Ishikawa (cell line): Measurements from ENCODE around the gene HEMK1.

Source experiments
- CEBPB ChIP-seq: IDR thresholded peaks from 2 replicates; pipeline ENCODE4 v1.6.1; 2012
- CREB1 ChIP-seq: IDR thresholded peaks from 2 replicates; pipeline ENCODE4 v1.6.1; 2012; ENCODE audit warnings: low read depth
- EGR1 ChIP-seq: IDR thresholded peaks from 2 replicates; pipeline ENCODE4 v1.6.1; 2012
- EP300 ChIP-seq: IDR thresholded peaks from 2 replicates; pipeline ENCODE4 v1.6.1; 2012; ENCODE audit warnings: borderline replicate concordance
- FOXM1 ChIP-seq: IDR thresholded peaks from 2 replicates; pipeline ENCODE4 v1.6.1; 2012; ENCODE audit warnings: low read depth, borderline replicate concordance
- MAX ChIP-seq: IDR thresholded peaks from 2 replicates; pipeline ENCODE4 v1.6.1; 2012
- NFIC ChIP-seq: IDR thresholded peaks from 2 replicates; pipeline ENCODE4 v1.6.1; 2012
- RAD21 ChIP-seq: IDR thresholded peaks from 2 replicates; pipeline ENCODE4 v1.6.1; 2012; ENCODE audit warnings: low read depth
- REST ChIP-seq: IDR thresholded peaks from 2 replicates; pipeline ENCODE4 v1.6.1; 2012; ENCODE audit warnings: low read depth, mild to moderate bottlenecking
- TAF1 ChIP-seq: IDR thresholded peaks from 2 replicates; pipeline ENCODE4 v1.6.1; 2012; ENCODE audit warnings: low read depth, mild to moderate bottlenecking
- TCF12 ChIP-seq: IDR thresholded peaks from 2 replicates; pipeline ENCODE4 v1.6.1; 2012; ENCODE audit warnings: low read depth
- TEAD4 ChIP-seq: IDR thresholded peaks from 2 replicates; pipeline ENCODE4 v1.6.1; 2012
- USF1 ChIP-seq: IDR thresholded peaks from 2 replicates; pipeline ENCODE4 v1.6.1; 2012
- YY1 ChIP-seq: IDR thresholded peaks from 2 replicates; pipeline ENCODE4 v1.6.1; 2012; ENCODE audit warnings: low read depth
- ZBTB7A ChIP-seq: IDR thresholded peaks from 2 replicates; pipeline ENCODE4 v1.6.1; 2012; ENCODE audit warnings: low read depth

HEMK1 gene

GRCh38 chr3:50605901-50606326 lies 36.6 kb downstream of the HEMK1 start:
- TF ChIP-seq MAX (peak; percentile 69; the same call in 1 of the 2 replicates), YY1 (no peak), ZBTB7A (no peak), USF1 (0 out of 2 replicates have a peak, but pooled peaks have one; percentile 48)

- TF ChIP-seq MAX = no peak
Observed at GRCh38 chr3:50606596-50606995, 37.3 kb downstream of the HEMK1 start.

GRCh38 chr3:50607271-50608091 lies 38.2 kb downstream of the HEMK1 start:
- TF ChIP-seq NFIC (no peak), CEBPB (no peak), CREB1 (no peak), YY1 (no peak), RAD21 (no peak), TAF1 (no peak), USF1 (no peak), REST (no peak), EP300 (no peak), EGR1 (no peak), MAX (no peak), FOXM1 (no peak), TCF12 (no peak), TEAD4 (no peak), ZBTB7A (no peak)

- TF ChIP-seq TEAD4 = no peak
- TF ChIP-seq CEBPB = no peak
- no peak for TF ChIP-seq USF1
- TF ChIP-seq TAF1 = no peak
- no peak for TF ChIP-seq EGR1
- TF ChIP-seq TCF12 = no peak
- TF ChIP-seq ZBTB7A = no peak
- TF ChIP-seq REST = no peak
Observed at GRCh38 chr3:50608278-50608677, 39.0 kb downstream of the HEMK1 start.

GRCh38 chr3:50609071-50609762 lies 39.9 kb downstream of the HEMK1 start:
- TF ChIP-seq USF1 (no peak), EGR1 (no peak), MAX (no peak), FOXM1 (no peak), CREB1 (no peak), NFIC (no peak), TEAD4 (no peak), TAF1 (no peak), REST (no peak), YY1 (no peak), CEBPB (no peak), EP300 (no peak), RAD21 (no peak)
